SK-N-SH (cell line): ENCODE results near the gene NTMT2. TPM values are rescaled to one million over a fixed set of nuclear protein-coding genes. Genes with fewer than 3 reads are reported as not detected.

Experiments
- CTCF ChIA-PET: fragments of 300-600, 350-600 bp; formaldehyde crosslinking; extraction: SDS; loops from one replicate; lab custom pipeline; 2021; lab: Yijun Ruan, JAX
- POLR2A ChIA-PET: fragments of 350-600 bp; sonication (Branson Sonifier 250); formaldehyde crosslinking; extraction: SDS; loops from one replicate; lab custom pipeline; 2020; ENCODE audit warnings: antibody characterized with exemption, inconsistent platforms; lab: Yijun Ruan, JAX
- DNase-seq: peaks from one replicate; pipeline ENCODE4 v3.0.0; 2012
- H2AFZ ChIP-seq: fragments of 200-600 bp; sonication (generic); 2 replicates; pipeline ENCODE4 v1.8.1; 2016; ENCODE audit warnings: antibody characterized with exemption, mild to moderate bottlenecking, low read depth
- H3F3A ChIP-seq: fragments of 200-600 bp; sonication (generic); replicated peaks from 2 replicates; pipeline ENCODE3; 2016; ENCODE audit warnings: antibody characterized with exemption, mild to moderate bottlenecking; ENCODE audit not compliant: insufficient read depth
- H3K27ac ChIP-seq, 2 experiments: fragments of 200-500 bp in 1 of 2; fragments of 200-600 bp in 1 of 2; sonication (Bioruptor generic) in 1 of 2; sonication (generic), shearing (Covaris generic) in 1 of 2; 2 replicates each; pipeline versions ENCODE4 v1.5.1 to v1.6.1; 2014 to 2016; ENCODE audit warnings: low read depth in 2 of 2, inconsistent platforms in 1 of 2, low read length in 1 of 2, mild to moderate bottlenecking in 1 of 2, mixed read lengths in 1 of 2
- H3K27me3 ChIP-seq: fragments of 200-600 bp; sonication (generic), shearing (Covaris generic); 2 replicates; pipeline ENCODE4 v1.6.1; 2016; ENCODE audit warnings: mixed run types; ENCODE audit not compliant: insufficient read depth
- H3K36me3 ChIP-seq, 2 experiments: fragments of 200-500 bp in 1 of 2; fragments of 200-600 bp in 1 of 2; sonication (Bioruptor generic) in 1 of 2; sonication (generic) in 1 of 2; replicated peaks in 1 of 2; 2 replicates each; pipeline versions ENCODE3 to v1.5.1; 2014 to 2016; ENCODE audit warnings: low read length in 1 of 2, mild to moderate bottlenecking in 1 of 2; ENCODE audit not compliant: insufficient read depth in 2 of 2, control insufficient read depth in 1 of 2
- H3K4me1 ChIP-seq, 2 experiments: fragments of 200-500 bp in 1 of 2; fragments of 200-600 bp in 1 of 2; sonication (Bioruptor generic) in 1 of 2; sonication (generic), shearing (Covaris generic) in 1 of 2; 2 replicates each; pipeline versions ENCODE4 v1.5.1 to v1.6.1; 2014 to 2016; ENCODE audit warnings: low read depth in 1 of 2, low read length in 1 of 2, mixed run types in 1 of 2; ENCODE audit not compliant: insufficient read depth in 2 of 2, control insufficient read depth in 1 of 2
- H3K4me2 ChIP-seq: fragments of 200-600 bp; sonication (generic), shearing (Covaris generic); 2 replicates; pipeline ENCODE4 v1.6.1; 2017; ENCODE audit warnings: mixed run types
- H3K4me3 ChIP-seq, 2 experiments: fragments of 200-500 bp in 1 of 2; fragments of 200-600 bp in 1 of 2; sonication (Bioruptor generic) in 1 of 2; sonication (generic), shearing (Covaris generic) in 1 of 2; 2 replicates each; pipeline versions ENCODE4 v1.5.1 to v1.8.1; 2014 to 2016; ENCODE audit warnings: low read depth in 2 of 2, inconsistent platforms in 1 of 2, low read length in 1 of 2, mild to moderate bottlenecking in 1 of 2, mixed read lengths in 1 of 2, moderate library complexity in 1 of 2
- H3K79me2 ChIP-seq: fragments of 200-600 bp; sonication (generic); 2 replicates; pipeline ENCODE4 v1.8.1; 2017; ENCODE audit warnings: mild to moderate bottlenecking; ENCODE audit not compliant: insufficient read depth
- H3K9ac ChIP-seq: fragments of 200-600 bp; sonication (generic); 2 replicates; pipeline ENCODE4 v1.6.1; 2017; ENCODE audit warnings: mixed run types
- H3K9me2 ChIP-seq: fragments of 200-600 bp; sonication (generic); 2 replicates; pipeline ENCODE4 v1.6.1; 2017; ENCODE audit warnings: mixed run types
- H3K9me3 ChIP-seq: fragments of 200-600 bp; sonication (generic); 2 replicates; pipeline ENCODE4 v1.6.1; 2017; ENCODE audit warnings: mixed run types, mild to moderate bottlenecking, moderate library complexity
- H4K20me1 ChIP-seq: fragments of 200-600 bp; sonication (generic); 2 replicates; pipeline ENCODE4 v1.6.1; 2017; ENCODE audit warnings: mild to moderate bottlenecking, mixed run types; ENCODE audit not compliant: insufficient read depth
- CHD2 ChIP-seq: fragments of 150-350 bp; IDR thresholded peaks from 2 replicates; pipeline ENCODE4 v1.6.1; 2018; ENCODE audit warnings: low read length; ENCODE audit not compliant: partially characterized antibody
- EP300 ChIP-seq, 2 experiments: IDR thresholded peaks; 2 replicates each; pipeline versions ENCODE4 v1.4.0 to v1.6.1; 2012; ENCODE audit warnings: borderline replicate concordance in 1 of 2, low read depth in 1 of 2, low read length in 1 of 2
- EZH2phosphoT487 ChIP-seq: fragments of 200-600 bp; sonication (generic); IDR thresholded peaks from 2 replicates; pipeline ENCODE4 v1.6.1; 2017; ENCODE audit warnings: low read depth, mixed run types, mild to moderate bottlenecking, antibody characterized with exemption, moderate library complexity, borderline replicate concordance
- GATA2 ChIP-seq: sonication (generic); formaldehyde crosslinking; IDR thresholded peaks from 2 replicates; pipeline ENCODE4 v1.5.0; 2020; ENCODE audit warnings: mild to moderate bottlenecking, missing genetic modification reagents
- MAX ChIP-seq: IDR thresholded peaks from 2 replicates; pipeline ENCODE4 v1.4.0; 2012; ENCODE audit warnings: low read depth
- MEF2A ChIP-seq: IDR thresholded peaks from 2 replicates; pipeline ENCODE4 v1.4.0; 2012; ENCODE audit warnings: low read depth, borderline replicate concordance
- RAD21 ChIP-seq: IDR thresholded peaks from 2 replicates; pipeline ENCODE4 v1.6.1; 2012; ENCODE audit warnings: mild to moderate bottlenecking, low read length
- RFX5 ChIP-seq: IDR thresholded peaks from 2 replicates; pipeline ENCODE4 v1.6.1; 2012; ENCODE audit warnings: mild to moderate bottlenecking, improper control_type of control experiment, low read length
- RXRA ChIP-seq: IDR thresholded peaks from 2 replicates; pipeline ENCODE4 v1.4.0; 2012; ENCODE audit warnings: low read depth, mild to moderate bottlenecking, borderline replicate concordance
- SMC3 ChIP-seq: IDR thresholded peaks from 2 replicates; pipeline ENCODE4 v1.6.1; 2012; ENCODE audit warnings: low read depth, low read length, improper control_type of control experiment
- TAF1 ChIP-seq: IDR thresholded peaks from 2 replicates; pipeline ENCODE4 v1.6.1; 2012; ENCODE audit warnings: low read depth, mild to moderate bottlenecking, low read length, moderate library complexity, borderline replicate concordance
- TCF12 ChIP-seq: IDR thresholded peaks from 2 replicates; pipeline ENCODE4 v1.4.0; 2012
- TEAD4 ChIP-seq: IDR thresholded peaks from 2 replicates; pipeline ENCODE4 v1.4.0; 2012; ENCODE audit warnings: mild to moderate bottlenecking, borderline replicate concordance; ENCODE audit not compliant: insufficient read depth
- YY1 ChIP-seq: IDR thresholded peaks from 2 replicates; pipeline ENCODE4 v1.4.0; 2012; ENCODE audit warnings: low read depth, mild to moderate bottlenecking
- WGBS: methylation state at CpG from one replicate; pipeline ENCODE4 v1.1.6; 2017; ENCODE audit warnings: low lambda C conversion rate; 5-methylcytosine and 5-hydroxymethylcytosine counted together
- polyA plus RNA-seq, 3 experiments: library from polyadenylated mRNA; depleted of rRNA; stranded (reverse); fragments of >200 nt; gene quantifications; 2 replicates each; pipeline ENCODE4 v1.2.3, GENCODE V29; 2012

NTMT2 gene
- polyA plus RNA-seq, 1 of the 3 experiments (the other 2 are of a cell fraction), result not detected

DNA sequence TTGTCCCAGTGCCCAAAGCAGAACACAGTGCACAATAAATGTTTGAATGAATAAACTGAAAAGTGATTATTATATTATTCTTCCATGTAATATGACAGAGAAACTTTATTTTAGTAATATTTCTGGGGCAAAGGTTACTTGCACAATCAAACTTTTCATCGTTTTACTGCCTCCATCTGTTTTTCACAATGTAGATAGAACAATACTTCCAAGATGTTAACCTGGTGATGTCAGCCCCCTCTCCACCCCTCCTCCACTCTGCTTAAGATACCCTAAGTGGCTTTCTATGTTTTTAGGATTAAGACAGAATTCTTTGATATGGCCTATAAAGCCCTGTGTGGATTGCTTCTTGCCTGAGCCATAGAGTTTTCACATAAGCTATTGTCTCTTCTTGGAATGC lies 13.8 kb upstream of the NTMT2 start:
- Histone ChIP-seq H3K9ac (no peak overlapping the region), H3F3A (no peaks in the 10 kb centered on the region), H3K27ac (no peak overlapping the region), H3K4me1 (no peaks in the 10 kb centered on the region), H3K79me2 (no peaks in the 10 kb centered on the region), H2AFZ (no peak overlapping the region), H3K36me3 (no peaks in the 10 kb centered on the region), H4K20me1 (no peaks in the 10 kb centered on the region), H3K9me3 (no peaks in the 10 kb centered on the region), H3K4me2 (no peak overlapping the region), H3K27me3 (no peaks in the 10 kb centered on the region), H3K4me3 (no peak overlapping the region), H3K9me2 (no peaks in the 10 kb centered on the region)
- no peak for DNase-seq
- ChIA-PET CTCF (interaction anchor here (0.9 kb wide), 1 partner anchor 203 kb away, joined by 4 read pairs; no protein-coding TSS in a partner anchor), POLR2A (no interaction called here)
- TF ChIP-seq GATA2 (CRISPR knock-in tag), result no peak
- no peak for TF ChIP-seq MEF2A
- WGBS, result 7% methylated on average over 1 of the region's 1 CpG

DNA sequence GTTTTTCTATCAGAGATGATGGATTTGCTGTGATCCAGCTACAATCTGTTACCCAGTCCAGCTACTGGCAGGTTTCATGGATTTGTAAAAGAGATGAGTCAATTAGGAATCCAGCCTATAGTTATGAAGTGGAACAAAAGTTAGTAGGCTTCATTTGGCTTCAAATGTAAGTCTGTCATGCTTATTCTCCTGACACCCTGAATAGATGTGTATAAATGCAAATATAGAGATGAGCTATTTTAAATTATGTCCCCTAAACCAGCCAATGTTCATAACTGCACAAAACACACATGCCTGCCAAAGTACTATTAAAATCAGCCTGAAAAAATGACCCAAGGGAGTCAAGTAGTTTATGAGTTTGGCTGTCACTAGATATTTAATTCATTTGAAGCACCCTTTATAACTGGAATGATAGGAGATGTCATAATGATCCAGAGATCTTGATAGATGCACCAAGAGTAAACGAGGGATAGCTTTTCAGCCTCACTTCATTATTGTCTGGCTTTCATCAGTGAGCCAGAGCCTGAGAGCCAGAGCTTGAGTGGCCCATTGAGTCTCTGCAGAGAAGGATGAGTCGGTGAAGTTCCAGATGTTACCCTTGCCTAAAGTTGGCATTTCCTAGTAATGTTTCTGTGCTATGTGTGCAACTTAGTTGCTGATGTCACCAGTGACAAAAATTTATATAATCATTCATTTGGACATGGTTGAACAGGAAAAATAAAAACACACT lies 11.8 kb upstream of the NTMT2 start:
- H3K4me1 ChIP-seq, result no peaks in the 10 kb centered on the region
- no peaks in the 10 kb centered on the region for H3K9me3 ChIP-seq
- 34% methylated on average over 2 of the region's 2 CpGs for WGBS
- H3K27me3 ChIP-seq, result no peaks in the 10 kb centered on the region
- H3F3A ChIP-seq, result no peaks in the 10 kb centered on the region
- TF ChIP-seq TCF12, result no peak
- no peak for TF ChIP-seq TEAD4
- TF ChIP-seq CHD2, result no peak
- TF ChIP-seq RAD21, result no peak
- TF ChIP-seq SMC3, result no peak
- no peak for TF ChIP-seq EZH2phosphoT487
- no peak for TF ChIP-seq RFX5
- no peak for TF ChIP-seq YY1
- TF ChIP-seq MAX, result no peak
- TF ChIP-seq EP300 (IDR thresholded peaks at IDR 0.05; ENCODE audit: borderline replicate concordance in 1 of 2, low read depth in 1 of 2, low read length in 1 of 2), result no peak
- no peak for TF ChIP-seq TAF1
- no peak for TF ChIP-seq RXRA
- TF ChIP-seq MEF2A, result no peak
- no peak overlapping the region for H3K27ac ChIP-seq
- no peak overlapping the region for H3K4me2 ChIP-seq
- H3K79me2 ChIP-seq, result no peaks in the 10 kb centered on the region
- CTCF ChIA-PET, result no interaction called here
- no peaks in the 10 kb centered on the region for H4K20me1 ChIP-seq
- H3K36me3 ChIP-seq, result no peaks in the 10 kb centered on the region
- H3K4me3 ChIP-seq, result no peak overlapping the region
- DNase-seq, result no peak
- H2AFZ ChIP-seq, result no peak overlapping the region
- H3K9ac ChIP-seq, result no peak overlapping the region
- POLR2A ChIA-PET, result no interaction called here
- H3K9me2 ChIP-seq, result no peaks in the 10 kb centered on the region
